D721Med (cell line): ENCODE results near the gene LHX3.
"Not testable (repeated sequence)": the region's sequence is repeated elsewhere in the genome, so short reads cannot be mapped to it uniquely, and the experiment has no call there.

Experiments
- DNase-seq: peaks from one replicate; pipeline ENCODE4 v3.0.0; 2011; ENCODE audit warnings: low spot score; ENCODE audit not compliant: insufficient read length
- FAIRE-seq: peaks from 2 replicates; lab custom pipeline; 2011; peaks lifted over from hg19 to GRCh38; lab: Jason Lieb, UNC
- CTCF ChIP-seq: IDR thresholded peaks from 2 replicates; pipeline ENCODE4 v1.5.1; 2012; ENCODE audit warnings: mild to moderate bottlenecking, control low read depth; ENCODE audit not compliant: insufficient read depth; ENCODE audit errors: missing control alignments

The LHX3 gene

GRCh38 chr9:136239983-136240330 lies 35.0 kb upstream of the LHX3 start:
- DNase-seq (no peak), FAIRE-seq (no peak)
- TF ChIP-seq CTCF: no peak

- FAIRE-seq: no peak
- DNase-seq: no peak
- no peak for TF ChIP-seq CTCF
Observed at GRCh38 chr9:136239135-136239982, 34.4 kb upstream of the LHX3 start.

- TF ChIP-seq CTCF: no peak
- DNase-seq: no peak
- FAIRE-seq: no peak
Observed at GRCh38 chr9:136238342-136238732, 33.4 kb upstream of the LHX3 start.

GRCh38 chr9:136237486-136238341 lies 32.8 kb upstream of the LHX3 start:
- no peak for TF ChIP-seq CTCF
- FAIRE-seq (no peak), DNase-seq (no peak)

- not testable (repeated sequence) for FAIRE-seq, DNase-seq
Observed at GRCh38 chr9:136236471-136237410, 31.8 kb upstream of the LHX3 start.

GRCh38 chr9:136235709-136236455 lies 31.0 kb upstream of the LHX3 start:
- FAIRE-seq (no peak), DNase-seq (no peak)
- TF ChIP-seq CTCF: no peak

- DNase-seq: no peak
- no peak for TF ChIP-seq CTCF
- no peak for FAIRE-seq
Observed at GRCh38 chr9:136235171-136235570, 30.2 kb upstream of the LHX3 start.
